ENCODE data around the gene CYSTM1. TPM values are rescaled to one million over a fixed set of nuclear protein-coding genes. Genes with fewer than 3 reads are reported as not detected.

CYSTM1 gene
- total RNA-seq, 2 donors from 2014 or later, result 37.0 to 51.7 TPM

DNA sequence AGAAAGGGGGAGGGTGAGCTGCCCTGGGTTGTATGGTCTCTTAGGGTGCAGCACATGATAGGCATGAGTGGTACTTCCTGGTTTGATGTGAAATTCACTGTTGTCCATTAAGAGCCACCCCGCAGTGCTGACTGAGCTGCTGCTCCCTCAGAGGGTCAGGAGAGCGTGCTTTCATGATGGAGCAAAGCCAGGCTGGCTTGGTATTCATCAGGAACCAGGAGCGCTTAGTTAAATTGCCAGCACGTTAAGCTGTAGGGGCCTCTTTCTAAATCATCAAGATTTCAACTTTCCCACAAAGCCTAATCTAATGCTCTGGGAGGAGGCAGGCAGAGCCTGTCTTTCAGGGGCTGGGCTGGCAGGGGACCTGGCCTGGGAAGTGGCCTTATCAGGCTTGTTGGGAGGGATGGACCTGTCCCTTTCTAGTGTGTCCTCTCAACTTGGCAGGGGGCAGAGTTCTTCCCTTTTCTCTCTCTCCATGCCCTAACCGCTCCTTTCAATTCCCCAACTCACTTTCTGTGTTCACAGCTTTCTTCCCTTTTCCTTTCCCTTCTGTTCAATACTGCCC is 7.9 kb downstream of the CYSTM1 start:
- WGBS, result 55% methylated on average over 5 of the region's 5 CpGs
- TF ChIP-seq POLR2AphosphoS5 (IDR thresholded peaks at IDR 0.05) (no peak), POLR2A (IDR thresholded peaks at IDR 0.05) (no peak)
- TF ChIP-seq, protein P1, sequence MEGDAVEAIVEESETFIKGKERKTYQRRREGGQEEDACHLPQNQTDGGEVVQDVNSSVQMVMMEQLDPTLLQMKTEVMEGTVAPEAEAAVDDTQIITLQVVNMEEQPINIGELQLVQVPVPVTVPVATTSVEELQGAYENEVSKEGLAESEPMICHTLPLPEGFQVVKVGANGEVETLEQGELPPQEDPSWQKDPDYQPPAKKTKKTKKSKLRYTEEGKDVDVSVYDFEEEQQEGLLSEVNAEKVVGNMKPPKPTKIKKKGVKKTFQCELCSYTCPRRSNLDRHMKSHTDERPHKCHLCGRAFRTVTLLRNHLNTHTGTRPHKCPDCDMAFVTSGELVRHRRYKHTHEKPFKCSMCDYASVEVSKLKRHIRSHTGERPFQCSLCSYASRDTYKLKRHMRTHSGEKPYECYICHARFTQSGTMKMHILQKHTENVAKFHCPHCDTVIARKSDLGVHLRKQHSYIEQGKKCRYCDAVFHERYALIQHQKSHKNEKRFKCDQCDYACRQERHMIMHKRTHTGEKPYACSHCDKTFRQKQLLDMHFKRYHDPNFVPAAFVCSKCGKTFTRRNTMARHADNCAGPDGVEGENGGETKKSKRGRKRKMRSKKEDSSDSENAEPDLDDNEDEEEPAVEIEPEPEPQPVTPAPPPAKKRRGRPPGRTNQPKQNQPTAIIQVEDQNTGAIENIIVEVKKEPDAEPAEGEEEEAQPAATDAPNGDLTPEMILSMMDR (IDR thresholded peaks at IDR 0.05), result no peak

DNA sequence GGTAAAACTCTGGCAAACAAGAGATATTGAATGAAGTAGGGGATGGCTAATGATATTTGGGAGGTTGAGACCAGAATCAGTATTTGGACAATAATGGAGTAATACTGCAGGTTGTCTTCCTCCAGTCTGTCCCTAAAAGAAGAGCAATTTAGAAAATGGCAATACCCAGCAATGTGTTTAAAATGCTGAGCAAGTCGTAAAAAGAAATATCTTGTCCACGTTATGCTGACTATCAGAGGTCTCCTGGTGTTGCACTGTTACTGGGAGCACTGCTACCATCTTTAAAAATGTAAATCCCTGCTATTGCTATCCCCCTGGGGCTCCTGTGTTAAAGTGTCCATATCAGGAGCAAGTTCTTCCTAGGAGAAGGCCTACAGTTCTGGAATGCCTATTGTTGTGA is 10.4 kb downstream of the CYSTM1 start:
- intact Hi-C loops (cut with DNase I), result no loop called here
- Histone ChIP-seq H3K27me3 (replicated peaks; ENCODE audit: insufficient read depth) (no peaks in the 10 kb centered on the region), H3K4me1 (replicated peaks) (no peaks in the 10 kb centered on the region), H3K36me3 (no peaks in the 10 kb centered on the region), H3K9me3 (no peaks in the 10 kb centered on the region), H3K27ac (no peak overlapping the region), H3K4me3 (no peak overlapping the region)
- DNase-seq (ENCODE audit: low spot score), result no peak
- WGBS, result 86% methylated on average over 2 of the region's 2 CpGs
- no peak for TF ChIP-seq POLR2A (IDR thresholded peaks at IDR 0.05)
- TF ChIP-seq, protein P1 (IDR thresholded peaks at IDR 0.05), result no peak
- no peak for TF ChIP-seq POLR2AphosphoS5 (IDR thresholded peaks at IDR 0.05)

More for the DNA sequence above, 7.9 kb downstream of the CYSTM1 start:
- no peak for DNase-seq (ENCODE audit: low spot score)
- Histone ChIP-seq H3K36me3 (no peaks in the 10 kb centered on the region), H3K27me3 (replicated peaks; ENCODE audit: insufficient read depth) (no peaks in the 10 kb centered on the region), H3K27ac (no peak overlapping the region), H3K4me3 (no peak overlapping the region), H3K4me1 (replicated peaks) (no peaks in the 10 kb centered on the region), H3K9me3 (no peaks in the 10 kb centered on the region)
- intact Hi-C loops (cut with DNase I), result no loop called here

- Histone ChIP-seq H3K9me3 (no peaks in the 10 kb centered on the region), H3K4me1 (replicated peaks) (no peaks in the 10 kb centered on the region), H3K36me3 (no peaks in the 10 kb centered on the region), H3K27me3 (replicated peaks; ENCODE audit: insufficient read depth) (no peaks in the 10 kb centered on the region), H3K27ac (no peak overlapping the region), H3K4me3 (no peak overlapping the region)
- TF ChIP-seq POLR2AphosphoS5 (IDR thresholded peaks at IDR 0.05), result no peak
- TF ChIP-seq POLR2A (IDR thresholded peaks at IDR 0.05), result no peak
- TF ChIP-seq, protein P1 (IDR thresholded peaks at IDR 0.05), result no peak
- intact Hi-C loops (cut with DNase I), result no loop called here
- WGBS, result 76% methylated on average over 5 of the region's 5 CpGs
- no peak for DNase-seq (ENCODE audit: low spot score)
Measured at GRCh38 chr5:140186267-140186671, 11.3 kb downstream of the CYSTM1 start.

- 80% methylated on average over 2 of the region's 2 CpGs for WGBS
- H3K27me3 ChIP-seq (replicated peaks; ENCODE audit: insufficient read depth), result no peaks in the 10 kb centered on the region
- H3K27ac ChIP-seq, result no peak overlapping the region
- no peak overlapping the region for H3K4me3 ChIP-seq
- no peaks in the 10 kb centered on the region for H3K36me3 ChIP-seq
- no peak for TF ChIP-seq POLR2AphosphoS5 (IDR thresholded peaks at IDR 0.05)
- TF ChIP-seq, protein P1 (IDR thresholded peaks at IDR 0.05), result no peak
- H3K4me1 ChIP-seq (replicated peaks), result no peaks in the 10 kb centered on the region
- H3K9me3 ChIP-seq, result no peaks in the 10 kb centered on the region
- DNase-seq (ENCODE audit: low spot score), result no peak
- intact Hi-C loops (cut with DNase I), result no loop called here
Measured at GRCh38 chr5:140189253-140189652, 14.3 kb downstream of the CYSTM1 start.
